ENCODE results near the gene FBN1. TPM values are rescaled to one million over a fixed set of nuclear protein-coding genes. Genes with fewer than 3 reads are reported as not detected.

FBN1 gene
- total and polyA plus RNA-seq, 8 donors, result 1.5 to 35.2 (median 5.2) TPM

DNA sequence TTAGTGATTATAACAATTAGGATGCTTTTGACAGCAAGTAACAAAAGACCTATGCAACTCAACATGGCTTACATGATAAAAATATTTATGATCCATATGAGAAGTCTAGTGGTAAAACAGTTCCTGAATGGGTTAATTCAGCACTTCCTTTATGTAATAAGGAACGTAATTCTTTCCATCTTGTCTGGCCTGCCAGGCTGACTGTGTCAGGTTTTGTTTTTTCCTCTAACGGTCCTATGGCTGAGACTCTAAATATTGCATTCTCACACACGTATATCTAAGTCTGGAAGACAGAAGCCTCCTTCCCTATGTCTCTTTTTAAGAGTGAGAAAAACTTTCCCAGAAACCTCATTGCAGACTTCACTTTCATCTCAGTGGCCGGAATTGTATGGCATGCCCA, 263.6 kb downstream of the FBN1 start:
- Histone ChIP-seq H3K27ac (no peak overlapping the region), H3K36me3 (no peaks in the 10 kb centered on the region), H3K4me3 (no peak overlapping the region), H3K4me1 (no peaks in the 10 kb centered on the region), H3K27me3 (no peaks in the 10 kb centered on the region), H3K9me3 (no peaks in the 10 kb centered on the region)
- FAIRE-seq, result no peak
- ATAC-seq, result no peak
- TF ChIP-seq, protein P1, sequence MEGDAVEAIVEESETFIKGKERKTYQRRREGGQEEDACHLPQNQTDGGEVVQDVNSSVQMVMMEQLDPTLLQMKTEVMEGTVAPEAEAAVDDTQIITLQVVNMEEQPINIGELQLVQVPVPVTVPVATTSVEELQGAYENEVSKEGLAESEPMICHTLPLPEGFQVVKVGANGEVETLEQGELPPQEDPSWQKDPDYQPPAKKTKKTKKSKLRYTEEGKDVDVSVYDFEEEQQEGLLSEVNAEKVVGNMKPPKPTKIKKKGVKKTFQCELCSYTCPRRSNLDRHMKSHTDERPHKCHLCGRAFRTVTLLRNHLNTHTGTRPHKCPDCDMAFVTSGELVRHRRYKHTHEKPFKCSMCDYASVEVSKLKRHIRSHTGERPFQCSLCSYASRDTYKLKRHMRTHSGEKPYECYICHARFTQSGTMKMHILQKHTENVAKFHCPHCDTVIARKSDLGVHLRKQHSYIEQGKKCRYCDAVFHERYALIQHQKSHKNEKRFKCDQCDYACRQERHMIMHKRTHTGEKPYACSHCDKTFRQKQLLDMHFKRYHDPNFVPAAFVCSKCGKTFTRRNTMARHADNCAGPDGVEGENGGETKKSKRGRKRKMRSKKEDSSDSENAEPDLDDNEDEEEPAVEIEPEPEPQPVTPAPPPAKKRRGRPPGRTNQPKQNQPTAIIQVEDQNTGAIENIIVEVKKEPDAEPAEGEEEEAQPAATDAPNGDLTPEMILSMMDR (IDR thresholded peaks at IDR 0.05), result no peak
- DNase-seq, result no peak
- 41 to 51% methylated on average over 4 of the region's 4 CpGs for WGBS, 2 donors
- intact Hi-C loops (cut with DNase I), result no loop called here

DNA sequence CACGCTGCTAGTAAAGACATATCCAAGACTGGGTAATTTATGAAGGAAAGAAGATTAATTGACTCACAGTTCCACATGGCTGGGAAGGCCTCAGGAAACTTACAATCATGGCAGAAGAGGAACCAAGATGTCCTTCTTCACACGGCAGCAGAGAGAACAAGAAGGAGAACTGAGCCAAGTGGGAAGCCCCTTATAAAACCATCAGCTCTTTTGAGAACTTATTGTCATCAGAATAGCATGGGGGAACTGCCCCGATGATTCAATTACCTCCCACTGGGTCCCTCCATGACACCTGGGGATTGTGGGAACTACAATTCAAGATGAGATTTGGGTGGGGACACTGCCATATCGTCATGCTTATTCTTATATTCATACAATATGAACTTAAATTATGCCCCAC, 265.3 kb downstream of the FBN1 start:
- FAIRE-seq, result no peak

DNA sequence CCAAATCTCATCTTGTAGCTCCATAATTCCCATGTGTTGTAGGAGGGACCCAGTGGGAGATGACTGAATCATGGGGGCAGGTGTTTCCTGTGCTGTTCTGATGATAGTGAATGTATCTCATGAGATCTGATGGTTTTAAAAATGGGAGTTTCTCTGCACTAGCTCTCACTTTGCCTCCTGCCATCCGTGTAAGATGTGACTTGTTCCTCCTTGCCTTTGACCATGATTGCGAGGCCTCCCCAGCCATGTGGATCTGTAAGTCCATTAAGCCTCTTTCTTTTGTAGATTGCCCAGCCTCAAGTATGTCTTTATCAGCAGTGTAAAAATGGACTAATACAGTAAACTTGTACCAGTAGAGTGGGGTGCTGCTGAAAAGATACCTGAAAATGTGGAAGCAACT, 269.7 kb downstream of the FBN1 start:
- no peak for DNase-seq

More for the DNA sequence above, 265.3 kb downstream of the FBN1 start:
- Histone ChIP-seq H3K27ac (no peak overlapping the region), H3K9me3 (no peaks in the 10 kb centered on the region), H3K36me3 (no peaks in the 10 kb centered on the region), H3K4me3 (no peak overlapping the region), H3K27me3 (no peaks in the 10 kb centered on the region), H3K4me1 (no peaks in the 10 kb centered on the region)
- DNase-seq (no peak), ATAC-seq (no peak)
- intact Hi-C loops (cut with DNase I), result no loop called here
- WGBS, 2 donors, result 62 to 71% methylated on average over 4 of the region's 4 CpGs
- TF ChIP-seq, protein P1 (IDR thresholded peaks at IDR 0.05), result no peak

DNA sequence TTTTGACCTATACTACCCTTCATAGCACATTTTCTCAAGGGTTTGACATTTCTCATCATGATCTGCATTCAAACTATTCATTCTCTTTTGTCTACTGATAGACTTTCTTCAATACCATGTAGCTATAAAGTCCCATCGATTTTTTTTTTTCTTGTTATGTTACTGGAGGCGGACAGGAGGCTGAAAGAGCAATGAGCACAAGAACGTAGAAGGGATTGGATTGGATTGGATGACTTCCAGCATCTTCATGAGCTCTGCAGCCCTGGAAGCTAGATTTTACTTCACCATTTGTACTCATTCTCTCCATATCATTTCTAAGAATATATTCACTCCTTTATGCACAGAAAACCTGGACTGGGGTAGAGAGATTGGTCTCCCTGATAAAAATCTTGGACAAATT, 271.0 kb downstream of the FBN1 start:
- intact Hi-C loops (cut with DNase I), result no loop called here
- Histone ChIP-seq H3K27ac (no peak overlapping the region), H3K27me3 (no peaks in the 10 kb centered on the region), H3K36me3 (no peaks in the 10 kb centered on the region), H3K4me3 (no peak overlapping the region), H3K9me3 (no peaks in the 10 kb centered on the region), H3K4me1 (no peaks in the 10 kb centered on the region)
- FAIRE-seq (no peak), ATAC-seq (no peak), DNase-seq (no peak)
- TF ChIP-seq, protein P1 (IDR thresholded peaks at IDR 0.05), result no peak
- 57 to 58% methylated on average over 3 of the region's 3 CpGs for WGBS, 2 donors

More for the DNA sequence above, 269.7 kb downstream of the FBN1 start:
- Histone ChIP-seq H3K36me3 (no peaks in the 10 kb centered on the region), H3K9me3 (no peaks in the 10 kb centered on the region), H3K4me3 (no peak overlapping the region), H3K27me3 (no peaks in the 10 kb centered on the region), H3K4me1 (no peaks in the 10 kb centered on the region), H3K27ac (no peak overlapping the region)
- ATAC-seq (no peak), FAIRE-seq (no peak)
- intact Hi-C loops (cut with DNase I), result no loop called here
- TF ChIP-seq, protein P1 (IDR thresholded peaks at IDR 0.05), result no peak
- WGBS, 2 donors, result 69 to 81% methylated on average over 2 of the region's 2 CpGs

DNA sequence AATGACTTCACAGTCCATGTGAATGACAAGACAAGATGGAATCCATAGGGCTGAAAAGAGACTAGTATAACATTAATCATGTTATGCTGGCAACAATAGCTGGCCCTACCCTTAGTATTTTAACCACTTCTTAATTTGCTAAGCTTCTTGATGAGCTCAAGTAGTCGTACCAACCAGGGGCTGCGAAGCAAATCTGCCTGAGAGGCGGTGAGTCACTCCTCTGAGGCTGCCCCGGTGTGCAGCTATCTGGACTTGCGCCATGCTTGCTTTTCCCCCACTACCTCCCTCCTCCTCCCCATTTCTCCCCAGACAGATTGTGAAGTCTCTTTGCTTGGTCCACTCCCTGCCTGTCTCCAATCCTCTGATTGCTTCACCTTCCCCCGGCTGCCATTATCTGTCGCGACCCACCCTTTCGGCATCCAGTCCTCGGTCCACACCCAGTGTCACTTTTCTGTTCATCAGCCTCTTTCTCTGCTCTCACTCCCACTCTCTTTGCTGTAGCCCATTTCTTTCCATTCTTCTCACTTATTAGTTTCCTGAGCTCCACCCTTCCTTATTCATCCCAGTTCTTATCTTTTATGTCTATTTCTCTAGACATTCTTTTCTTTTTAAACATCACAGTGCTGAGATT, 271.6 kb downstream of the FBN1 start:
- no peak overlapping the region for H3K4me3 ChIP-seq
- TF ChIP-seq, protein P1 (IDR thresholded peaks at IDR 0.05), result no peak
- H3K36me3 ChIP-seq, result no peaks in the 10 kb centered on the region
- no peaks in the 10 kb centered on the region for H3K9me3 ChIP-seq
- FAIRE-seq (no peak), DNase-seq (no peak), ATAC-seq (peak in 1 of 4 donors; percentile 43)
- 76 to 83% methylated on average over 10 of the region's 10 CpGs for WGBS, 2 donors
- no peak overlapping the region for H3K27ac ChIP-seq
- no peaks in the 10 kb centered on the region for H3K27me3 ChIP-seq
- H3K4me1 ChIP-seq, result no peaks in the 10 kb centered on the region
- intact Hi-C loops (cut with DNase I), result no loop called here

All from pancreas (tissue), 10 donors.